Measurements from ENCODE around the gene MCC. TPM values are rescaled to one million over a fixed set of nuclear protein-coding genes. Genes with fewer than 3 reads are reported as not detected.

MCC gene
- total RNA-seq, 1 experiment from 2014 or later = 0.41 TPM

DNA sequence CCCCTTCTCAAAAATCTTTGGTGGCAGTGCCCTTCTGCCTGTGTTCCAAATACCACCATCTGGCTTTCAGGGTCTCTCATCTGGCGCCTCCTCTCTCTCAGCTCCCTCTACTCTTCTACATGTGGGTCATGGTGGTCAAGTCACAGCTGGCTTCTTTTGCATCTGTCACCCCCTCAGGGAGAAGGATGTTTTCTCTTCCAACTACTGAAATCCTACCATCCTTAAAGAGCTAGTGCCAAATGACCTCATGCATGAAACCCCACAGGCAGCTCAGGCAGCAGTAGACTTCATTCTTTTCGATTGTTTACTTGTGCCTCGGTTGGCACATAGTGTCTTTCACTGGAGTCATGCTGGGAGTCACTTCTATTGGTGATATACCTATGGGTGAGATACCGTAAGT, 292.5 kb downstream of the MCC start:
- ATAC-seq = no peak
- intact Hi-C loops (cut with micrococcal nuclease; ENCODE audit: unreplicated experiment) = no loop called here
- Histone ChIP-seq H3K4me1 (ENCODE audit: control insufficient read depth, insufficient read depth, low read length) (no peaks in the 10 kb centered on the region), H3K36me3 (ENCODE audit: control insufficient read depth, insufficient read depth, low read length) (no peaks in the 10 kb centered on the region), H3K4me3 (ENCODE audit: low read depth in 2 of 2, low read length in 2 of 2) (no peak overlapping the region), H3K27ac (ENCODE audit: low read length) (no peak overlapping the region), H3K27me3 (ENCODE audit: control insufficient read depth, insufficient read depth, low read length) (no peaks in the 10 kb centered on the region), H3K9me3 (ENCODE audit: control insufficient read depth, insufficient read depth, low read depth, low read length) (no peaks in the 10 kb centered on the region; the same call in 1 of the 2 replicates)
- POLR2A ChIA-PET = no interaction called here
- no peak for TF ChIP-seq SIN3A (IDR thresholded peaks at IDR 0.05; ENCODE audit: borderline replicate concordance, insufficient read depth, low read depth, low read length)
- TF ChIP-seq TCF7L2 (IDR thresholded peaks at IDR 0.05; ENCODE audit: low read depth, low read length) = no peak
- no peak for TF ChIP-seq POLR2AphosphoS5 (IDR thresholded peaks at IDR 0.05; ENCODE audit: low read depth, low read length)
- TF ChIP-seq, protein P1, sequence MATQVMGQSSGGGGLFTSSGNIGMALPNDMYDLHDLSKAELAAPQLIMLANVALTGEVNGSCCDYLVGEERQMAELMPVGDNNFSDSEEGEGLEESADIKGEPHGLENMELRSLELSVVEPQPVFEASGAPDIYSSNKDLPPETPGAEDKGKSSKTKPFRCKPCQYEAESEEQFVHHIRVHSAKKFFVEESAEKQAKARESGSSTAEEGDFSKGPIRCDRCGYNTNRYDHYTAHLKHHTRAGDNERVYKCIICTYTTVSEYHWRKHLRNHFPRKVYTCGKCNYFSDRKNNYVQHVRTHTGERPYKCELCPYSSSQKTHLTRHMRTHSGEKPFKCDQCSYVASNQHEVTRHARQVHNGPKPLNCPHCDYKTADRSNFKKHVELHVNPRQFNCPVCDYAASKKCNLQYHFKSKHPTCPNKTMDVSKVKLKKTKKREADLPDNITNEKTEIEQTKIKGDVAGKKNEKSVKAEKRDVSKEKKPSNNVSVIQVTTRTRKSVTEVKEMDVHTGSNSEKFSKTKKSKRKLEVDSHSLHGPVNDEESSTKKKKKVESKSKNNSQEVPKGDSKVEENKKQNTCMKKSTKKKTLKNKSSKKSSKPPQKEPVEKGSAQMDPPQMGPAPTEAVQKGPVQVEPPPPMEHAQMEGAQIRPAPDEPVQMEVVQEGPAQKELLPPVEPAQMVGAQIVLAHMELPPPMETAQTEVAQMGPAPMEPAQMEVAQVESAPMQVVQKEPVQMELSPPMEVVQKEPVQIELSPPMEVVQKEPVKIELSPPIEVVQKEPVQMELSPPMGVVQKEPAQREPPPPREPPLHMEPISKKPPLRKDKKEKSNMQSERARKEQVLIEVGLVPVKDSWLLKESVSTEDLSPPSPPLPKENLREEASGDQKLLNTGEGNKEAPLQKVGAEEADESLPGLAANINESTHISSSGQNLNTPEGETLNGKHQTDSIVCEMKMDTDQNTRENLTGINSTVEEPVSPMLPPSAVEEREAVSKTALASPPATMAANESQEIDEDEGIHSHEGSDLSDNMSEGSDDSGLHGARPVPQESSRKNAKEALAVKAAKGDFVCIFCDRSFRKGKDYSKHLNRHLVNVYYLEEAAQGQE (IDR thresholded peaks at IDR 0.05; ENCODE audit: insufficient read depth in 1 of 2, low read depth in 2 of 2, low read length in 1 of 2) = no peak
- TF ChIP-seq, protein P2, sequence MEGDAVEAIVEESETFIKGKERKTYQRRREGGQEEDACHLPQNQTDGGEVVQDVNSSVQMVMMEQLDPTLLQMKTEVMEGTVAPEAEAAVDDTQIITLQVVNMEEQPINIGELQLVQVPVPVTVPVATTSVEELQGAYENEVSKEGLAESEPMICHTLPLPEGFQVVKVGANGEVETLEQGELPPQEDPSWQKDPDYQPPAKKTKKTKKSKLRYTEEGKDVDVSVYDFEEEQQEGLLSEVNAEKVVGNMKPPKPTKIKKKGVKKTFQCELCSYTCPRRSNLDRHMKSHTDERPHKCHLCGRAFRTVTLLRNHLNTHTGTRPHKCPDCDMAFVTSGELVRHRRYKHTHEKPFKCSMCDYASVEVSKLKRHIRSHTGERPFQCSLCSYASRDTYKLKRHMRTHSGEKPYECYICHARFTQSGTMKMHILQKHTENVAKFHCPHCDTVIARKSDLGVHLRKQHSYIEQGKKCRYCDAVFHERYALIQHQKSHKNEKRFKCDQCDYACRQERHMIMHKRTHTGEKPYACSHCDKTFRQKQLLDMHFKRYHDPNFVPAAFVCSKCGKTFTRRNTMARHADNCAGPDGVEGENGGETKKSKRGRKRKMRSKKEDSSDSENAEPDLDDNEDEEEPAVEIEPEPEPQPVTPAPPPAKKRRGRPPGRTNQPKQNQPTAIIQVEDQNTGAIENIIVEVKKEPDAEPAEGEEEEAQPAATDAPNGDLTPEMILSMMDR (IDR thresholded peaks at IDR 0.05) = no peak
- BruUV-seq (replicated peaks) = no TSS peak
- in situ Hi-C loops (cut with HindIII; ENCODE audit: low pct_unique_long_range_greater_than_20kb, low sequenced_read_pairs) = no loop called here
- CTCF ChIA-PET = no interaction called here
- no peak for DNase-seq (ENCODE audit: low read depth, low spot score)

- CTCF ChIA-PET = no interaction called here
- in situ Hi-C loops (cut with HindIII; ENCODE audit: low pct_unique_long_range_greater_than_20kb, low sequenced_read_pairs) = no loop called here
Observed at GRCh38 chr5:113195251-113195650, 293.0 kb downstream of the MCC start.

More at GRCh38 chr5:113195251-113195650, 293.0 kb downstream of the MCC start:
- H3K27me3 ChIP-seq (ENCODE audit: control insufficient read depth, insufficient read depth, low read length) = no peaks in the 10 kb centered on the region
- no peaks in the 10 kb centered on the region for H3K4me1 ChIP-seq (ENCODE audit: control insufficient read depth, insufficient read depth, low read length)
- POLR2A ChIA-PET = no interaction called here
- no peaks in the 10 kb centered on the region for H3K36me3 ChIP-seq (ENCODE audit: control insufficient read depth, insufficient read depth, low read length)
- H3K27ac ChIP-seq (ENCODE audit: low read length) = no peak overlapping the region
- TF ChIP-seq SIN3A (IDR thresholded peaks at IDR 0.05; ENCODE audit: borderline replicate concordance, insufficient read depth, low read depth, low read length) = no peak
- TF ChIP-seq TCF7L2 (IDR thresholded peaks at IDR 0.05; ENCODE audit: low read depth, low read length) = no peak
- no peak for TF ChIP-seq POLR2AphosphoS5 (IDR thresholded peaks at IDR 0.05; ENCODE audit: low read depth, low read length)
- TF ChIP-seq, protein P2 (IDR thresholded peaks at IDR 0.05) = no peak
- TF ChIP-seq, protein P1 (IDR thresholded peaks at IDR 0.05; ENCODE audit: insufficient read depth in 1 of 2, low read depth in 2 of 2, low read length in 1 of 2) = no peak
- intact Hi-C loops (cut with micrococcal nuclease; ENCODE audit: unreplicated experiment) = no loop called here
- DNase-seq (ENCODE audit: low read depth, low spot score) (no peak), ATAC-seq (no peak)
- no peaks in the 10 kb centered on the region; the same call in 1 of the 2 replicates for H3K9me3 ChIP-seq (ENCODE audit: control insufficient read depth, insufficient read depth, low read depth, low read length)
- no TSS peak for BruUV-seq (replicated peaks)
- no peak overlapping the region for H3K4me3 ChIP-seq (ENCODE audit: low read depth in 2 of 2, low read length in 2 of 2)

Data from Panc1 (cell line).